HG02623 (cell line): Measurements from ENCODE around the gene TOMM5.
"Not testable (repeated sequence)": the region's sequence is repeated elsewhere in the genome, so short reads cannot be mapped to it uniquely, and the experiment has no call there.

Experiments
- ATAC-seq: cut with Tn5 transposase; IDR thresholded peaks from one replicate; pipeline ENCODE4 v1.9.1; 2021; ENCODE audit warnings: moderate library complexity; ENCODE audit not compliant: unreplicated experiment

The TOMM5 gene

DNA sequence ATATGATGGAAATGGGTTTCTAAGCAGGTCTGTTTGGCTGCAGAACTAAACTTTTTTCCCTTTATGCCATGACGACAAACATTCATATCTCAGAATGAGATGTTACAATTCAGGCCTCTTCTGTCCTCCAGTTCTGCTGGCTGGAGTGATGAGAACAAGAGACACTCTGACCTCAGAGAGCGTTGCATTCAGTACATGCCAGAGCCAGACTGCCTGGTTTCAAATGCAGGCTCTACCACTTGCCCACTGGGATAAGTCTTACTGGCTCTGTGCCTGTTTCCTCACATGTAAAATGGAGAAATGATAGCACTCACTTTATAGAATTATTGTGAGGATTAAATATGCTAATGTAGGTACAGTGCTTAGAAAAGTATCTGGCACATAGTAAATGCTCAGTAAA, 24.8 kb upstream of the TOMM5 start:
- ATAC-seq: no peak

DNA sequence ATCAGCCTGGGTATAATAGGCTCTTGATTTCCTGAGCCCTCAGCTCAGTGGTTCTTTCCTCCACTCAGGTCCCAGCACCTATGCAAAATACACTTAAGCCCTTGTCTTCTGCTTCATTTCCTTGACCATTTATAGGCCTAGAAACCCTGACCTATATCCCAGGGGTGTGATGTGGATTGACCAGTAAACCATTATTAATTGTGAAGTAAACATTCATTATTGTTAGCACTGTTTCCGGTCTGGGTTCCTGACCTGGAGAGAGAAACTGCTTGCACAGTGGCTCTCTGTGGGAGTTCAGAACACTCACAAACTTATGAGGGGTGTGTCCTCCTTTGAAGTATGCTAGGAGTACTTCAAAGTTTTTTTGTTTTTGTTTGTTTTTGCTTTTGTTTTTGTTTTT, 19.6 kb upstream of the TOMM5 start:
- ATAC-seq: no peak

- no peak for ATAC-seq
Observed at GRCh38 chr9:37611014-37611413, 18.6 kb upstream of the TOMM5 start.

DNA sequence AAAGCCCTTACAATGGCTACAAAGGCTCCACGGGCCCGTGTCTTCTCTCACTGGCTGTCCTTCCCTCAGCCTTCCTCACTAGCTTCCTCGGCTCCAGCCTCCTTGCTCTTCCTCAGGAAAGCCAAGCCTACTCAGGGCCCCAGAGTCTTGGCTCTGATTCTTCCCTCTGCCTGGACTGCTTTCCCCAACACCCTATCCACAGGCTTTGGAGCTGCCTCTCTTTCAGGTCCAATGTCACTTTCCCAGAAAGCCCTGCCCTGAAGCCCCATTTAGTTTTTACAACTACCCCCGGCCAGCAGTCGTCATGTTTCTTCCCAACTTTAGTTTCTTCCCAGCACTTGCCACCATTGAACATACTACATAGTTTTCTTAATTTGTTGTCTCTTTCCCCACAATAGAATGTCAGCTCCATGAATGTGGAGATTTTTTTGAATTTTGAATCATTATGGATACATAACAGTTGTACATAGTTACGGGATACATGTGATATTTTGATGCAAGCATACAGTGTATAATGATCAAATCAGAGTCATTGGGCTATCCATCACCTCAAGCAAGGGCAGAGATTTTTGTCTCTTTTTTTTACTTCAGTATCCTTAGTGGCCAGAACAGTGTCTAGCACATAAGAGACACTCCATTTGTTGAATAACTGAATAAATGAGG, 17.5 kb upstream of the TOMM5 start:
- ATAC-seq: no peak

GRCh38 chr9:37608250-37608649, 15.9 kb upstream of the TOMM5 start:
- ATAC-seq: no peak

DNA sequence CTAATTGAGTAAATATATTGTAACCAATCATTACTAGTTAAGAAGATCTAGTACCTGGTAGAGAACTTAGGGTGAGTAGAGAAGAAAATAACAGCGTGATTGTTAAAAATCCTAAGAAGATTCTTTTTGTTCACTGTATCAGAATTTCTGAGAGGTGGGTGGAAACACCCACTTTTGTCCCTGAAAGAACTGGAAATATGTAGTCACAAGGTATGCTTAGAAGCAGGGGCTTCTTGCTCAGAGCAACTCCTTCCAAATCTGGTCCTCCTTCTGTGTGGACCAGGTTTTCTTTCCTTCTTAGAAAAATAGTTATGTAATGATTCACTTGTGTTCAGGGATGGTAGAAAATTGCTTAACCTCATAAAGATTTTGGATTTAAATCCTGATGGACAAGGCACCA, 11.9 kb upstream of the TOMM5 start:
- no peak for ATAC-seq

GRCh38 chr9:37602817-37603216, 10.4 kb upstream of the TOMM5 start:
- ATAC-seq: no peak

DNA sequence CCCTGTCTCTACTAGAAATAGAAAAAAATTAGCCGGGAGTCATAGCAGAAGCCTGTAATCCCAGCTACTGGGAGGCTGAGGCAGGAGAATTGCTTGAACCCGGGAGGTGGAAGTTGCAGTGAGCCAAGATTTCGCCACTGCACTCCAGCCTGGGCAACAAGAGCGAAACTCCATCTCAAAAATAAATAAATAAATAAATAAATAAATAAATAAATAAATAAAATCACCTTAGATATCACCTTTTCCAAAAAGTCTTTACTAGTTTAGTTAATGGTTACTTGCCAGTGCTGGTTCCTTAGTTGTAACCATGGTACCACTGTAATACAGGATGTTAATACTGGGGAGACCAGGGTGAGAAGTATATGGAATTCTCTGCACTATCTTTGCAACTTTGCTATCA, 9.7 kb upstream of the TOMM5 start:
- ATAC-seq: not testable (repeated sequence)

DNA sequence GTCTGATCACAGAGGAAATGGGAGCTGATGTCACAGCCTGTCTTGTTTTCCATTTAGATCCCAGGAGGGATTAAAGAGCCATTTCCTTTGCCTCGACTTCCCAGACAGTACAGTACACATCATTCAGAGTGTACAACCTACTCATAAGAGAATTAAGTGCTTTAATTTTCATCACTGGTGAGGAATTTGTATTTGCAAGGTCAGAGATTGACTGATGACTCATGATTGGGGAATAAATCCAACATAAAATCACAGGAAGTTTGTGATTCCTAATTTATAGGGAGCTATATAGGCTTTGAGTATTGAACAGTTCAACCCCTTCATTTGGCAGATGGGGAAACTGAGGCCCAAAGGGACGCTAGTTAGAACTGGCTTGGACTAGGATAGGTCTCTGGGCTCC, 4.1 kb upstream of the TOMM5 start:
- no peak for ATAC-seq

GRCh38 chr9:37593883-37594448, 1.6 kb upstream of the TOMM5 start:
- no peak for ATAC-seq

DNA sequence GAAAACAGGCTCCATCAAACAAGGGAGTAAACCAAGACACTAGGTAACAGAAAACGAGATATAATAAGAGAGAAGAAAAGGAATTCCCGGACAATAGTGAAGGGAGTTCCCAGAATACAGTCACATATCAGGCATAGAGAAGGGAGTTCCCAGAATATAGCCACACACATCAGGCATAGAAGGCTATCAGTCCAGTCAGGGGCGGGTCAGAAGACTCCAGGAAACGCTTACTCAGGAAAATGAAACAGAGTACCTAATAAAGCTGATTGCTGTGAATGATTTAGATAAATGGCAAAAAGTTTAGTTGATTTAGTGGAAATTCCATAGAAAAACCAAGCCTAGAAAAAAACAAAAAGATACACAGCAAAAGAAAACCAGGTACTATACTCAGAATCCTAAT, 4.9 kb downstream of the TOMM5 start:
- no peak for ATAC-seq

GRCh38 chr9:37583522-37584121, 8.8 kb downstream of the TOMM5 start:
- ATAC-seq: no peak

DNA sequence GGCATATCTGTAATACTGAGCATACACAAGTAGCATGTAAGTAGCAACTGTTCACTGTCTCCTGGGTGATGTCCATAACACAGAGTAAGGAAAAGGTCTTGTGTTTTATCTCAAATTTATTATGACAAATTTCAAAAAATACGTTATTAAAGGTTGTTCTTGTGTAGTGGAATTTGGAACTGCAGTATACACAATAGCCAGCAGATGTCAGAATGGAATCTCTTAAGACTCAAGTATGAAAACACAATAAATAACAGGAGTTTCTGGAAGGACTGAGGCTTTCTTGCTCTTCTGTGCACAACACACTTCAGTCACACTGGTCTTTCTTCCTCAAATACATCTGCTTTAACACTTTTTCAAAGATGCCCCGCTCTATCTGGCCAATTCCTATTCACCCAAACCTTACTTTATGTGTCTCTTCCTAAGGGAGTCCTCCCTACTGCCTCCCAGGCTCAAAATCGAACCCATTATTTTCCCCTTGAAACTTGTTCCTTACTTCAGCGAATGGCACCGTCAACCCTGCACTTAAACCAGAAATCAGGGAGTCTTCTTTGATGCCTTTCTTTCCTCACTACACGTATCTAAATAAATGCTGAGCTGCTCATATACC, 9.7 kb downstream of the TOMM5 start:
- no peak for ATAC-seq

GRCh38 chr9:37575921-37576721, 16.3 kb downstream of the TOMM5 start, which contains the start of gene FBXO10:
Gene FBXO10, minus strand, starts transcription at chr9:37576380. Its CDS starts 34,612 bp downstream, at chr9:37541768.
- ATAC-seq: peak; percentile 66

- peak; percentile 51 for ATAC-seq
Observed at GRCh38 chr9:37575511-37575914, 16.9 kb downstream of the TOMM5 start.

DNA sequence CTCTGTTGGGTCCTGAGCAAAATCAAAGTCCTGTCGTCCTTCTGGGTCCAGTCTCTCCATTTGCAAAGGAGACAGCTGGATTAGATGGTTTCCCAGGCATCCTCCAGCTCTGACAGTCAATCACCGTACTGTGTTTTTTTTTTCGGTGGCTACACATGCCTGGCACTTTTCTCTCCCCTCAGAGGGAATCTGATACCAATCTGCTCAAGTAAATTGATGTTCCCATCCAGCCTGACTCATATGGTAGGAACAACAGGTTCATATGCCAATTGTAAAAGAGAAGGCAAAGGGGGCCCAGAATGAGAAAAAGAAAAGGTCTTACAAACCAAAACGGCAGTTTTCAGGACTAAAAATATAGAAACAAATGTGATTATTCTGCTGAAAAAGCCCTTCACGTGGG, 17.4 kb downstream of the TOMM5 start:
- no peak for ATAC-seq

GRCh38 chr9:37574241-37574721, 18.1 kb downstream of the TOMM5 start:
- no peak for ATAC-seq

DNA sequence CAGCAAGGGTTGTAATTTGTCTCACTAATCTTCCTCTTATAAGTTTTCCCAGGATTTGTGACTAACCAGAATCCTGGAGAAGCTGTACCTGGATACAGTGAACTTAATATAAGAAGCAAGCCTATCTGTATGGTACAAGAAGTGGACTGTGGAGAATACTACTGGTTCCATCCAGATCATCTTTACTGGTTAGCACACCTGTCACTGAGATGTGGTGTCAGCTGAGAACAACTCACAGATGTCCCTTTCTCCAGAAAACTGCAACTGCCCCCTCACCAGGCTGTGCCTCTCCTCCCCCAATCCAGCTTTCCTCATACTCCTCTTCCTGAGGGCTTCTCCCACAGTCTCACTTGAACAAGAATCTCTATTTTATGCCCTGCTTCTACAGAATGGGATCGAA, 21.1 kb downstream of the TOMM5 start:
- no peak for ATAC-seq

DNA sequence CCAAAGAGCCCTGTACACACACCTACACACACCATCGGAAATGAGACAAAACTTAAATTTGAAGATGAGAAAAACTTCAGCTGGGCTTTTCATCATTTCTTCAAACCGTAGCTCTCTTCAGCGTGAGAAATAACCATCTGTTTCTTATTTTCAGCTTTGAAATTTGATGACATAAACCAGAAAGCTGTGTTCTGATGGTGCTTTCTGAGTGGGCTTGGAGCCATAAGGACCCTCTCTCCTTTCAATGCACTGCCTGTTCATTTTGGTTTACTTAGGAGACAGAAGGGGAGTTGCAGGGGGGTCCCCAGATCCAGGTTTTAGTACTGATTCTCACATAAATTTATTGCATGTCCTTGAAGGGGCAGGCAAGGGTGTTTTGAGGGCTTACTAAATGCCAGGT, 25.7 kb downstream of the TOMM5 start:
- ATAC-seq: no peak

DNA sequence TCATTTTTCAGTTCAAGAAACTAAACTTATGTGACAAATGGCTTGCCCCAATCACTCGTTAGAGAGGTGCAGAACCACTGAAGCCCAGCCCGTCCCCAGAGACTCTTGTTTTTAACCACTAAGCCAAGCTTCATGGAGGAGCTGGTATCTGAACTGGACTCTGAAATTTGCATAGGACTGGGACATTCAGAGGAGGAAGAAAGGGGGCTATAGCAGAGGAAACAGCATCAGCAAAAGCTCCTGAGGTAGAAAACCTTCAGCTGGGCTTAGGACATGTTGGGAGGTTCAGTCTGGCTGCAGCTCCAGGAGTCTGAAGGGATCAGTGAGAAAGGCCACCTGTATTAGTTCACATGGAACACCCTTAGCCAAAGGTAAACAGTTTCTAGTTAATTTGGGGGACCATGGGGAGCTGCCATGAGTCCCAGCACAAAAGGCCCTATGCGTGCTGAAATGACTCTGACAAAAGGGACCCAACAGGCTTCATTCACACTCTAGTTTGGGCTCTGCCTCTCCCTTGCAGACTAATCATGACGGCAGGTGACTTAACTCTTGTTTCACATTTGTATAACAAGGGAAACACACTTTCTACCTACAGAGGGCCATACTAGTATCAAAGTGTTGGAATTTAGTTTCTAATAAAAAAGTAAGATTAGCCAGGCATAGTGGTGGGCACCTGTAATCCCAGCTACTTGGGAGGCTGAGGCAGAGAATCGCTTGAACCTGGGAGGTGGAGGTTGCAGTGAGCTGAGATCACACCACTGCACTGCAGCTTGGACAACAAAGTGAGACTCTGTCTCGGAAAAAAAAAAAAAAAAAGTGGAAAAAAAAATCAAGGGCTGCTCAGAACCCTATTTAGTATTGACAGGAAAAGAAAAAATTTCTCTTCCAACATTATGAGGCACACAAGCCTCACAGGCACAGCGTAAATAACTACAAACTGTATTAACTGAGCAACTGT, 26.5 kb downstream of the TOMM5 start:
- ATAC-seq: peak; percentile 77
